ENCODE measurements around the gene ZIC2.

DNA sequence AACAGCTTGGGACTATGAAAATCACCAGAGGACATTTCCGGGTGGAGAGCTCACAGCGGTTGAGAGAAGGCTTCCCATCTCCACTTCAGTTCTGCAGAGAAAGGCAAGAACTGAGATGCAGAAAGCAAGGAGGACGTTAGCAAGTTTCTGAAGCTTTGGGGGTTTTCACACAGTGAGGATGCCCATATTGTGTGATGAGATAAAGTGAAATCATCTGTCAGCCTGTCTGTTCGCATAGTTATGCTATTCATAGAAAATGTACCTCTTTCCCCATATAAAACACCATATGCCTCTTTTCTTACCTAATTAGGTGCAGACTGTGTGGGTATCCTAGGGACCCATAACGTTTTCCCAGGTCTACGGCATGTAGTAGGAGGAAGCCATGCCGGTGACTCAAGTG is 37.5 kb upstream of the ZIC2 start:
- TF ChIP-seq FOSL1 (IDR thresholded peaks at IDR 0.05; ENCODE audit: insufficient read depth, low read depth, low read length), result no peak
- TF ChIP-seq, protein P1, sequence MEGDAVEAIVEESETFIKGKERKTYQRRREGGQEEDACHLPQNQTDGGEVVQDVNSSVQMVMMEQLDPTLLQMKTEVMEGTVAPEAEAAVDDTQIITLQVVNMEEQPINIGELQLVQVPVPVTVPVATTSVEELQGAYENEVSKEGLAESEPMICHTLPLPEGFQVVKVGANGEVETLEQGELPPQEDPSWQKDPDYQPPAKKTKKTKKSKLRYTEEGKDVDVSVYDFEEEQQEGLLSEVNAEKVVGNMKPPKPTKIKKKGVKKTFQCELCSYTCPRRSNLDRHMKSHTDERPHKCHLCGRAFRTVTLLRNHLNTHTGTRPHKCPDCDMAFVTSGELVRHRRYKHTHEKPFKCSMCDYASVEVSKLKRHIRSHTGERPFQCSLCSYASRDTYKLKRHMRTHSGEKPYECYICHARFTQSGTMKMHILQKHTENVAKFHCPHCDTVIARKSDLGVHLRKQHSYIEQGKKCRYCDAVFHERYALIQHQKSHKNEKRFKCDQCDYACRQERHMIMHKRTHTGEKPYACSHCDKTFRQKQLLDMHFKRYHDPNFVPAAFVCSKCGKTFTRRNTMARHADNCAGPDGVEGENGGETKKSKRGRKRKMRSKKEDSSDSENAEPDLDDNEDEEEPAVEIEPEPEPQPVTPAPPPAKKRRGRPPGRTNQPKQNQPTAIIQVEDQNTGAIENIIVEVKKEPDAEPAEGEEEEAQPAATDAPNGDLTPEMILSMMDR (IDR thresholded peaks at IDR 0.05; ENCODE audit: control extremely low read depth in 1 of 3, insufficient read depth in 1 of 3, low read depth in 1 of 3, low read length in 3 of 3), result no peak
- TF ChIP-seq NRF1 (IDR thresholded peaks at IDR 0.05; ENCODE audit: low read depth, low read length), result no peak
- TF ChIP-seq JUN (IDR thresholded peaks at IDR 0.05; ENCODE audit: low read depth, low read length), result no peak
